HepG2 (cell line): ENCODE measurements around the gene MARCO. TPM values are rescaled to one million over a fixed set of nuclear protein-coding genes. Genes with fewer than 3 reads are reported as not detected.

Experiments
- FOXJ3 ChIP-seq: sonication (generic); formaldehyde crosslinking; IDR thresholded peaks from 2 replicates; pipeline ENCODE4 v1.4.0; 2020; ENCODE audit warnings: missing genetic modification reagents, mild to moderate bottlenecking, borderline replicate concordance
- MIER3 ChIP-seq: IDR thresholded peaks from 2 replicates; pipeline ENCODE4 v1.6.1; 2016; ENCODE audit warnings: missing compliant biosample characterization, borderline replicate concordance
- ZFP36 ChIP-seq: fragments of 150-350 bp; IDR thresholded peaks from 2 replicates; pipeline ENCODE4 v1.6.1; 2018; ENCODE audit warnings: borderline replicate concordance, low read length, low read depth; ENCODE audit not compliant: partially characterized antibody
- ZNF775 ChIP-seq: sonication (generic); formaldehyde crosslinking; IDR thresholded peaks from 2 replicates; pipeline ENCODE4 v1.4.0; 2020; ENCODE audit warnings: missing genetic modification reagents, mild to moderate bottlenecking, moderate library complexity, borderline replicate concordance
- ZUFSP ChIP-seq: sonication (generic); formaldehyde crosslinking; IDR thresholded peaks from 2 replicates; pipeline ENCODE4 v1.9.0; 2021; ENCODE audit warnings: missing genetic modification reagents, mild to moderate bottlenecking, borderline replicate concordance
- polyA plus RNA-seq, 8 experiments: library from polyadenylated mRNA; depleted of rRNA in 3 of 8; stranded (reverse) in 7 of 8; unstranded in 1 of 8; fragments of >200 nt; fragmentation: Illumina TruSeq in 4 of 8; extraction: Trizol in 4 of 8; gene quantifications; 2 replicates each; pipeline versions ENCODE4 v1.2.1 to v1.2.3, GENCODE V29; 2011 to 2016; ENCODE audit warnings: low read depth in 4 of 8, missing spikeins in 1 of 8, mixed read lengths in 1 of 8; ENCODE audit not compliant: insufficient read depth in 1 of 8
- total RNA-seq, 5 experiments: library from RNA; depleted of rRNA; stranded (reverse); fragments of >200 nt; fragmentation: Illumina TruSeq; extraction: Trizol; gene quantifications; 2 replicates each; pipeline ENCODE4 v1.2.3, GENCODE V29; 2016; ENCODE audit warnings: low read depth in 1 of 5
- TF ChIP-seq, protein P1 (sequence below): sonication (generic); formaldehyde crosslinking; IDR thresholded peaks from 2 replicates; pipeline ENCODE4 v1.4.0; 2020; ENCODE audit warnings: missing genetic modification reagents, borderline replicate concordance
- TF ChIP-seq, protein P2 (sequence below): sonication (generic); formaldehyde crosslinking; IDR thresholded peaks from 2 replicates; pipeline ENCODE4 v1.5.1; 2020; ENCODE audit warnings: missing genetic modification reagents, mild to moderate bottlenecking, borderline replicate concordance

The MARCO gene
- total and polyA plus RNA-seq, 2 of the 13 experiments (the other 11 are each of a cell fraction or from before 2014, with no cell fraction given) = not detected

- TF ChIP-seq ZUFSP = no peak
- TF ChIP-seq ZFP36 = no peak
- TF ChIP-seq, protein P1, sequence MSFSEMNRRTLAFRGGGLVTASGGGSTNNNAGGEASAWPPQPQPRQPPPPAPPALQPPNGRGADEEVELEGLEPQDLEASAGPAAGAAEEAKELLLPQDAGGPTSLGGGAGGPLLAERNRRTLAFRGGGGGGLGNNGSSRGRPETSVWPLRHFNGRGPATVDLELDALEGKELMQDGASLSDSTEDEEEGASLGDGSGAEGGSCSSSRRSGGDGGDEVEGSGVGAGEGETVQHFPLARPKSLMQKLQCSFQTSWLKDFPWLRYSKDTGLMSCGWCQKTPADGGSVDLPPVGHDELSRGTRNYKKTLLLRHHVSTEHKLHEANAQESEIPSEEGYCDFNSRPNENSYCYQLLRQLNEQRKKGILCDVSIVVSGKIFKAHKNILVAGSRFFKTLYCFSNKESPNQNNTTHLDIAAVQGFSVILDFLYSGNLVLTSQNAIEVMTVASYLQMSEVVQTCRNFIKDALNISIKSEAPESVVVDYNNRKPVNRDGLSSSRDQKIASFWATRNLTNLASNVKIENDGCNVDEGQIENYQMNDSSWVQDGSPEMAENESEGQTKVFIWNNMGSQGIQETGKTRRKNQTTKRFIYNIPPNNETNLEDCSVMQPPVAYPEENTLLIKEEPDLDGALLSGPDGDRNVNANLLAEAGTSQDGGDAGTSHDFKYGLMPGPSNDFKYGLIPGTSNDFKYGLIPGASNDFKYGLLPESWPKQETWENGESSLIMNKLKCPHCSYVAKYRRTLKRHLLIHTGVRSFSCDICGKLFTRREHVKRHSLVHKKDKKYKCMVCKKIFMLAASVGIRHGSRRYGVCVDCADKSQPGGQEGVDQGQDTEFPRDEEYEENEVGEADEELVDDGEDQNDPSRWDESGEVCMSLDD (CRISPR knock-in tag) = no peak
- no peak for TF ChIP-seq ZNF775 (CRISPR knock-in tag)
- no peak for TF ChIP-seq MIER3
- no peak for TF ChIP-seq FOXJ3 (CRISPR knock-in tag)
- TF ChIP-seq, protein P2, sequence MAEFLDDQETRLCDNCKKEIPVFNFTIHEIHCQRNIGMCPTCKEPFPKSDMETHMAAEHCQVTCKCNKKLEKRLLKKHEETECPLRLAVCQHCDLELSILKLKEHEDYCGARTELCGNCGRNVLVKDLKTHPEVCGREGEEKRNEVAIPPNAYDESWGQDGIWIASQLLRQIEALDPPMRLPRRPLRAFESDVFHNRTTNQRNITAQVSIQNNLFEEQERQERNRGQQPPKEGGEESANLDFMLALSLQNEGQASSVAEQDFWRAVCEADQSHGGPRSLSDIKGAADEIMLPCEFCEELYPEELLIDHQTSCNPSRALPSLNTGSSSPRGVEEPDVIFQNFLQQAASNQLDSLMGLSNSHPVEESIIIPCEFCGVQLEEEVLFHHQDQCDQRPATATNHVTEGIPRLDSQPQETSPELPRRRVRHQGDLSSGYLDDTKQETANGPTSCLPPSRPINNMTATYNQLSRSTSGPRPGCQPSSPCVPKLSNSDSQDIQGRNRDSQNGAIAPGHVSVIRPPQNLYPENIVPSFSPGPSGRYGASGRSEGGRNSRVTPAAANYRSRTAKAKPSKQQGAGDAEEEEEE = no peak
Measured at GRCh38 chr2:118954297-118955060, 12.5 kb downstream of the MARCO start (continued).
